Adrenal gland (tissue), 12 donors: ENCODE results near the gene ERC2. TPM values are rescaled to one million over a fixed set of nuclear protein-coding genes. Genes with fewer than 3 reads are reported as not detected.

ENCODE experiments used
- DNase-seq, 7 donors: peaks; one replicate each; pipeline ENCODE4 v3.0.0-alpha.2; 2019 to 2020
- H3K27ac ChIP-seq, 5 donors: fragments of 200-600 bp; sonication (generic) in 4 of 5; 1 replicate in 3 of 5; 2 replicates in 2 of 5; pipeline versions ENCODE4 v1.5.1 to v1.8.0; 2016 to 2020; ENCODE audit warnings: mild to moderate bottlenecking in 1 of 5
- H3K27me3 ChIP-seq: fragments of 200-600 bp; 2 replicates; pipeline ENCODE4 v1.8.0; 2021
- H3K36me3 ChIP-seq, 2 donors: fragments of 200-600 bp; replicated peaks in 1 of 2; 1 replicate in 1 of 2; 2 replicates in 1 of 2; pipeline versions ENCODE4 v1.5.1 to v1.8.0; 2018 to 2022
- H3K4me1 ChIP-seq, 2 donors: fragments of 200-600 bp; replicated peaks in 1 of 2; 1 replicate in 1 of 2; 2 replicates in 1 of 2; pipeline versions ENCODE4 v1.5.1 to v1.8.0; 2018 to 2021
- H3K4me3 ChIP-seq, 4 donors: fragments of 200-600 bp; sonication (generic) in 3 of 4; one replicate each; pipeline ENCODE4 v1.5.1; 2016 to 2018
- H3K9me3 ChIP-seq, 3 donors: fragments of 200-600 bp; sonication (generic) in 1 of 3; replicated peaks in 1 of 3; 1 replicate in 2 of 3; 2 replicates in 1 of 3; pipeline versions ENCODE4 v1.5.1 to v1.8.0; 2016 to 2021
- CTCF ChIP-seq, 6 experiments: fragments of 450-650 bp in 4 of 6; fragments of 200-600 bp in 2 of 6; sonication (generic) in 1 of 6; IDR thresholded peaks; 1 replicate in 5 of 6; 2 replicates in 1 of 6; pipeline versions ENCODE4 v1.5.1 to v1.8.0; 2016 to 2021; ENCODE audit warnings: antibody characterized with exemption in 6 of 6, mild to moderate bottlenecking in 2 of 6, moderate library complexity in 1 of 6
- POLR2A ChIP-seq, 2 donors: fragments of 450-650 bp; IDR thresholded peaks; one replicate each; pipeline ENCODE4 v1.6.1; 2017; ENCODE audit warnings: antibody characterized with exemption in 2 of 2, mild to moderate bottlenecking in 2 of 2, moderate library complexity in 1 of 2
- WGBS, 4 donors: extraction: QIAGEN DNeasy Blood & Tissue Kit in 2 of 4; methylation state at CpG; one replicate each; pipeline versions ENCODE4 v1.1.5 to v1.1.7; 2013 to 2017; 5-methylcytosine and 5-hydroxymethylcytosine counted together
- intact Hi-C, 2 donors: fragments of 100-400 bp; cut with DNase I; formaldehyde crosslinking; loops; one replicate each; pipeline versions ENCODE4 v1.14.1 to v1.15.0; 2022 to 2023
- polyA plus RNA-seq, 3 donors: library from polyadenylated mRNA; stranded (reverse); fragments of 200-250 nt in 2 of 3; fragments of 350-450 nt in 1 of 3; fragmentation: Illumina TruSeq in 1 of 3; extraction: RNeasy Lipid Tissue Mini Kit (QIAGEN cat#74804) in 1 of 3; gene quantifications; one replicate each; pipeline ENCODE4 v1.2.3, GENCODE V29; 2013 to 2014
- total RNA-seq, 9 donors: library from RNA; depleted of rRNA in 4 of 9; stranded (reverse); fragments of >200 nt in 4 of 9; fragments of 120-200 nt in 1 of 9; fragmentation: NEBNext Ultra II Directional in 1 of 9; extraction: Animal tissue kit (Norgen Biotek cat#: 25700) in 1 of 9; gene quantifications; one replicate each; pipeline versions ENCODE4 v1.1.0 to v1.2.4, GENCODE V29; 2013 to 2023
- donor health status: healthy with polysubstance abuse.
- donor health status: Bipolar disorder and iron deficiency.
- donor health status: DM: yes; HTN: yes; CAD: no.
- donor health status: DM: no; HTN: no; CAD: no.
- donor health status: DM: no; HTN: no; CAD: no.
- donor health status: DM: yes; HTN: yes; CAD: no.

Gene ERC2
- total and polyA plus RNA-seq, 12 donors: 0.47 to 5.8 (median 1.5) TPM

GRCh38 chr3:55691141-55691540 is 777.1 kb downstream of the ERC2 start:
- Histone ChIP-seq H3K4me1 (no peaks in the 10 kb centered on the region), H3K27me3 (no peaks in the 10 kb centered on the region), H3K4me3 (no peak overlapping the region), H3K9me3 (no peaks in the 10 kb centered on the region), H3K27ac (no peak overlapping the region), H3K36me3 (no peaks in the 10 kb centered on the region)
- 73 to 80% (median 75%) methylated on average over 4 of the region's 4 CpGs for WGBS, 4 donors
- intact Hi-C loops: no loop called here
- DNase-seq: no peak
- TF ChIP-seq POLR2A (IDR thresholded peaks at IDR 0.05) (no peak), CTCF (IDR thresholded peaks at IDR 0.05) (no peak)

- Histone ChIP-seq H3K4me1 (no peaks in the 10 kb centered on the region), H3K36me3 (no peaks in the 10 kb centered on the region), H3K9me3 (no peaks in the 10 kb centered on the region), H3K4me3 (no peak overlapping the region), H3K27me3 (no peaks in the 10 kb centered on the region), H3K27ac (no peak overlapping the region)
- intact Hi-C loops: no loop called here
- DNase-seq: no peak
- TF ChIP-seq CTCF (IDR thresholded peaks at IDR 0.05): no peak
- TF ChIP-seq POLR2A (IDR thresholded peaks at IDR 0.05): no peak
- WGBS, 4 donors: 67 to 85% (median 75%) methylated on average over 3 of the region's 3 CpGs
These were observed 777.5 kb downstream of the ERC2 start for GRCh38 chr3:55690726-55691125.

DNA sequence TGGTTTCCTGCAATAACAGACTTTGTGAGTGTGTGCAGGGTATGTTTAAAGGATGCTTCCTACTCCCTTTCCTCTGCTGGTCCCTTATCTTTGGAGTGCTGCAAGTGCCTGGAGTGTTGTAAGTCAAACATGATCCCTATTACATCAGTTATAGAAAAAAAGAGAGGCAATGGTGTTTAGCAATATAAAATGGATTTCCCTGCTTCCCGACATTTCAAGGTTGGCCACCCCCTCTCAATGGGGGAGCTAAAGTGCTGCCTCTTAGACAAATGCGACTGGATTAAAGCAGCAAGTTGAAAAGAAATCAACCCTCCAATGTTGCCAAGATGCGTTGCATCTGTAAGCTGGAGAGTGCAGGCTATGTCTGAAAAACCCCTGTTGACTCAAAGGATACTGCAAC is 778.1 kb downstream of the ERC2 start:
- H3K27me3 ChIP-seq: no peaks in the 10 kb centered on the region
- intact Hi-C loops: no loop called here
- no peak for TF ChIP-seq CTCF (IDR thresholded peaks at IDR 0.05)
- TF ChIP-seq POLR2A (IDR thresholded peaks at IDR 0.05): no peak
- no peak overlapping the region for H3K4me3 ChIP-seq
- H3K9me3 ChIP-seq: no peaks in the 10 kb centered on the region
- H3K4me1 ChIP-seq: no peaks in the 10 kb centered on the region
- H3K27ac ChIP-seq: no peak overlapping the region
- H3K36me3 ChIP-seq: no peaks in the 10 kb centered on the region
- no peak for DNase-seq
- WGBS, 4 donors: 39 to 45% (median 43%) methylated on average over 3 of the region's 3 CpGs

- no peak for DNase-seq
- Histone ChIP-seq H3K27me3 (no peaks in the 10 kb centered on the region), H3K4me3 (no peak overlapping the region), H3K36me3 (no peaks in the 10 kb centered on the region), H3K27ac (no peak overlapping the region), H3K9me3 (no peaks in the 10 kb centered on the region), H3K4me1 (no peaks in the 10 kb centered on the region)
- WGBS, 4 donors: 83 to 93% (median 91%) methylated on average over 3 of the region's 3 CpGs
- TF ChIP-seq POLR2A (IDR thresholded peaks at IDR 0.05): no peak
- no peak for TF ChIP-seq CTCF (IDR thresholded peaks at IDR 0.05)
- intact Hi-C loops: no loop called here
These were observed 780.1 kb downstream of the ERC2 start for GRCh38 chr3:55688154-55688553.
